ENCODE results near the gene SCGN.

DNA sequence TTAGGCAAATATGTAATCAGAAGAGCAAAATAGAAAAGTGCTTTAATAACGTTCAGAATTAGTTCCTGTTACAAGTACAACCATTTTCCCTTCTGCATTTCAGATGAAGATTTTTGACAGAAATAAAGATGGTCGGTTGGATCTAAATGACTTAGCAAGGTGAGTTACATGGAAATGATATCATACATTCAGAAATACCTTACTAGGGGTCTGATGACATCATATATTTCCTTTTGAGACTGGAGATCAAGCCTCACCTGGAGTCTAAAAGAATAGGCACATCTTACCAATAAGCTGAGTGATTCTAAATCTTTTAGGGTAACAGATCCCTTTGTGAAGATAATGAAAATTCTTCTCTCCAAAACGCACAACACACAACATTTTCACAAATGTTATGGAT, 29.8 kb downstream of the SCGN start:
- TF ChIP-seq, protein P1, sequence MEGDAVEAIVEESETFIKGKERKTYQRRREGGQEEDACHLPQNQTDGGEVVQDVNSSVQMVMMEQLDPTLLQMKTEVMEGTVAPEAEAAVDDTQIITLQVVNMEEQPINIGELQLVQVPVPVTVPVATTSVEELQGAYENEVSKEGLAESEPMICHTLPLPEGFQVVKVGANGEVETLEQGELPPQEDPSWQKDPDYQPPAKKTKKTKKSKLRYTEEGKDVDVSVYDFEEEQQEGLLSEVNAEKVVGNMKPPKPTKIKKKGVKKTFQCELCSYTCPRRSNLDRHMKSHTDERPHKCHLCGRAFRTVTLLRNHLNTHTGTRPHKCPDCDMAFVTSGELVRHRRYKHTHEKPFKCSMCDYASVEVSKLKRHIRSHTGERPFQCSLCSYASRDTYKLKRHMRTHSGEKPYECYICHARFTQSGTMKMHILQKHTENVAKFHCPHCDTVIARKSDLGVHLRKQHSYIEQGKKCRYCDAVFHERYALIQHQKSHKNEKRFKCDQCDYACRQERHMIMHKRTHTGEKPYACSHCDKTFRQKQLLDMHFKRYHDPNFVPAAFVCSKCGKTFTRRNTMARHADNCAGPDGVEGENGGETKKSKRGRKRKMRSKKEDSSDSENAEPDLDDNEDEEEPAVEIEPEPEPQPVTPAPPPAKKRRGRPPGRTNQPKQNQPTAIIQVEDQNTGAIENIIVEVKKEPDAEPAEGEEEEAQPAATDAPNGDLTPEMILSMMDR (IDR thresholded peaks at IDR 0.05; ENCODE audit: borderline replicate concordance, extremely low read depth, low read length, poor library complexity, severe bottlenecking), result no peak
- no peak for TF ChIP-seq EZH2 (IDR thresholded peaks at IDR 0.05; ENCODE audit: borderline replicate concordance, low read depth, low read length, severe bottlenecking)

Measured in DND-41 (cell line).